Measurements from ENCODE around the gene GTF3C2.
A peak's percentile ranks its signal among the peaks of the same experiment; 100 is the strongest.

DNA sequence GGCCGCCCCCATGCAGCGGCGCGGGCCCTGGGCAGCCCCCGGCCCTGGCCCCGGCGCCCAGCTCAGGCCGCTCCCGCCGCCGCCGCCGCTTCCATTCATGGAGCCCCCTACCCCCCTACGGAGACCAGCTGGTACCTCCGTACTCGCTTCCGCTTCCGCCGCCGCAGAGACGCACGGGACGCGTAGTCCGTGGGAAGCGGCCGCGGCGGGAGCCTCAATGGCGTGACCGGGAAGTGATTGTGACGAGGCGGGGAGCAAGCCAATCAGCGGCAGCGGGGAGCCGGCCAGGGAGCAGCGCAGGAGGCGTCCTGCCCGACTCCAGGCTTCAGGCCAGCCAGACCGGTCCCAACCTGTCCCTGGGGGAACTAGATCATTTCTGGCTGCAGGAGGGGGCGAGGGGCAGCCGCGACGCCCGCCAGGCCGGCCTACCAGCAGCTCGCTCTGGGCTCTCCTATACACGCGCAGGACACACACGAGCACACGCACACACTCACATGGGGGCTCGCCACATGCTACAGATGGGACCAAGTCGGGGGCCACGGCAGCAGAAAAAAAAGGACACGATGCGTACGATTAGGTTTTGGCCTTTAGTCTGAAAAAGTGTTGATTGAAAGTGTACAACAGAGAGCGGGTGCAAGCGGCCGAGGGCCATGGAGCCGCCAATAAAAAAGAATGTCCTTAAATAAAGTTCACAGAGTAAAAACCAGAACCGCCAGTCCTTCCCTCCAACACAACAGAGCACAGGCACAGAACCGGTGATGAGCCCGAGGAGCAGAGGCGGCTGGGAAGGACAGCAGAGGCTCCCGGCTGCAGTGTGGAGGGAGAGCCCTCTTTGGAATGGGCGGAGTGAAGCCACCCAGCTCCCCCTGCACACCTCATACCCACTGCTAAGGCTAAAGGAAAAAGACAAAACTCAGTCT, 24.3 kb upstream of the GTF3C2 start, which contains the start of gene ZNF513:
- peak; percentile 41 for TF ChIP-seq ZBTB7A (IDR thresholded peaks at IDR 0.05; ENCODE audit: low read depth)
- TF ChIP-seq EP300 (IDR thresholded peaks at IDR 0.05; ENCODE audit: borderline replicate concordance): peak; percentile 61; the same call in 1 of the 2 replicates
- TF ChIP-seq RAD21 (IDR thresholded peaks at IDR 0.05; ENCODE audit: low read depth): no peak
- TF ChIP-seq, protein P1, sequence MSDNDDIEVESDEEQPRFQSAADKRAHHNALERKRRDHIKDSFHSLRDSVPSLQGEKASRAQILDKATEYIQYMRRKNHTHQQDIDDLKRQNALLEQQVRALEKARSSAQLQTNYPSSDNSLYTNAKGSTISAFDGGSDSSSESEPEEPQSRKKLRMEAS (IDR thresholded peaks at IDR 0.05): peak; percentile 76

Measured in Ishikawa (cell line).